ENCODE data around the gene PKIG.

Gene PKIG

DNA sequence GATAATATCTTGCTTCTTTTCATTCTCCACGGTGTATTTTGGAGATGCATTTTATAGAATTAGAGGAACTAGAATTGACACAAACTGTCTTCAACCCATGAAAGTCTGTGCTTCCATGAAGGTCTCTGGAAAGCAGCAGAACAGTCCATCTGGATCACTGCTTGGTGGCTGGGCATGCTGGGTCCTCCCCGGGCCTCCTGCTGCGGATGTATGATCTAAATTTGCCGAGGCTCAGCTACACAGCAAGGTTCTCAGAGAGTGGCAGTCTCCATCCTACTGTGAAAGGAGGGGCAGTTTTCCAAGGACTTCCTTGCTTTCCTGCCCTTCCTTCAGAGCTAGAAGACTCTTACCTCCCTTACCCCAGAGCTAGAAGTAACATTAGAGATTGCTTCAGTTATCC is 15.1 kb downstream of the PKIG start:
- no peak for DNase-seq

DNA sequence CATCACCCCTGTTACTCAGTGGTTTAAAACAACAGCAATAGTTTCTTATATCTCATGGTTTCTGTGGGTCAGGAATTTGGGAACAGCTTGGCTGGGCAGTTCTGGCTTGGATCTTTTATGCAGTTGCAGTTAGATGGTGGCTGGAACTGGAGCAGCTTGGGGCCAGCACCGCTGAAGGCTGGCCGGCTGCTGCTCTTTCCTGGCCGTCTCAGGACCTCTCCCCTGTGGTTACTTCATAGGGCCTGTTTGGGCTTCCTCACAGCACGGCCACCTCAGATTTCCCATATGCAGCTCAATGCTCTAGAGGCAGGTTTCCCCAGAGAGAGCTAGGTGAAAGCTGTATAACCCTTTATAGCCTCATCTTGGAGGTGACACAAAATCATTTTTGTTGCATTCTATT is 15.6 kb downstream of the PKIG start:
- DNase-seq = no peak

DNA sequence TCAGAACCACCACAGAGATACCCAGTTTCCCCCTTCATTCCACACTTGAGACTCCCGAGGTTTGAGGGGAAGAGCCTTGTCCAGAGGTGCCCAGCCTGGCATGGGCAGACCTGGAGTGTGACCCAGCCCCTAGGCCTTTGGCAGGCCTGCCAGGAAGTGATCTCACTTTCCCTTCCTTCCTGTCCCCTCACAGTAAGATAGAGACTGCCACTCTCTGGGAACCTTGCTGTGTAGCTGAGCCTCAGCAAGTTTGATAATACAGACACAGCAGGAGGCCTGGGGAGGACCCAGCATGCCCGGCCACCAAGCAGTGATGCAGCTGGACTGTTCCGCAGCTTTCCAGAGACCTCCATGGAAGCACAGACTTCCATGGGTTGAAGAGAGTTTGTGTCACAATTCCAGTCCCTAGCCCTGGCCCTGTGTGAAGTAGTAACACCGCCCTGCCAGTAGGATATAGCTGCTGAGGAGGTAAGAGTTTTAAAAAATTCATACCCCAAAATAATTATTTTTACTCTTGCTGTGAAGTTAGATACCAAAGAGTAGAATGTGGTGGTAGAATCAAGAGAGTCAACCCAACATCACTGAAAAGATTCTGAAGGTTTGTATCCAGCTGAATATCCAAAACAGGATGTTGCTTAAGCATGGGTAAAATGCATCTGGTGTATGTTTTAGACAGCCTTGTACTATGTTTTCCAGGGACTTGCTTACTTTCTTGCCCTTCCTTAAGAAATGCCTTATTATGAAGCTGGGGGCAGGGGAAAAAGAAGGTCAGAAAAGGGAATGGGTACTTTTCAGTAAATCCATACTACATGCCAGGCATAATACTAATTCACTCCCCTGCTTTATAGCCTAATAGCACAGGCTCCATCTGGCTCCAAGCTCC is 16.3 kb downstream of the PKIG start:
- DNase-seq = no peak

DNA sequence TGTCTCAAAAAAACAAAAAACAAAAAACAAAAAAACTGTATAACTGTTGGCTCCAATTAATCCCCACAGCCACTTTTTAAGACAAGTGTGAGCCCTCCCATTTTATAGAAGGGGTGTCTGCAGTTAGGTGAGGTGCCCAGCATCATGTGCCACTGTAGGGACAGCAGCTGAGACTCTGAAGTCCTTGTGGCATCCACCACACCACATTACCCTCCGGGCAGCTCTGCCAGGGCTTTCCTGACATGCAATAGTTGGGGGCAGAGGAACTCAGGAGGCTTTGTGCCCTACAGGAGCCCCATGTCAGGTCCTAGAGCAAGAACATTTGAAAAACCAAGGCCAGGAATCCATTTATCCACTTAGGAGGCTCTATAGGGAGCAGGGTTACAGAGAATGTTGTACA is 17.3 kb downstream of the PKIG start:
- DNase-seq = no peak

DNA sequence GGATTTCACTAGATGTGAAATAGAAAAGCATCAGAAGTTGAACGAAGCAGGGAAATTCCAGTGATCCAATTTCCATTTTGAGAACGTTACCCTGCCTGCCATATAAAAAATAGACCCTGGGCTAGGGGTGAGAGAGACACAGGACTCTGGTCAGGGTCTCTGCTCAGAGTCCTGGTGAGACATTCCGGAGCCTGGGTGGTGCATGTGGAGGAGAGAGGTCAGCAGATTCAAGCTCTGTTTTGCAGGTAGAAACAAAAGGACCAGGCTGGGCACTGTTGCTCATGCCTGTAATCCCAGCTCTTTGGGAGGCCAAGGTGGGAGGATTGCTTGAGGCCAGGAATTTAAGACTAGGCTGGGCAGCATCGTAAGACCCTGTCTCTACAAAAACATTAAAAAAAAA is 17.9 kb downstream of the PKIG start:
- DNase-seq = no peak

DNA sequence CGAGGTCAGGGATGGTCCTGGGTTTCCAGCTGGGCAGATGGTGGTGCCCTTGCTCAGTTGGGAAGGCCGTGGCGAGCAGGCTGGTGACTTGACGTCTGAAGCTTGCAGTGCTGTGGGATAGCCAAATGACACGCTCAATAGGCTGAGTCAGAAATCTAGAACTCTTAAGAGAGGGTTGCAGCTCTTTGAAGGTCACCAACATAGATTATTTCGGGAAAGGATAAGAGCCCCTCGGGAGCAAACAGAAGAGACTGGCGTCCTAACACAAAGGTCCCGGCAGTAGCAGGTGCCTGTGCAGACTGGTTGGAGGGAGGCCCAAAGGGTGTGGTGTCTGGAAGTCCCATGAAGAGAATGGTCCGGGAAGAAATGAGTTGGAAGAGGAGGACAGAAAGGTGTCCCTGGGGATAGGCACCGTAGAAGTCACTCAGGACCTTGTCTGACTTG is 18.4 kb downstream of the PKIG start:
- no peak for DNase-seq

DNA sequence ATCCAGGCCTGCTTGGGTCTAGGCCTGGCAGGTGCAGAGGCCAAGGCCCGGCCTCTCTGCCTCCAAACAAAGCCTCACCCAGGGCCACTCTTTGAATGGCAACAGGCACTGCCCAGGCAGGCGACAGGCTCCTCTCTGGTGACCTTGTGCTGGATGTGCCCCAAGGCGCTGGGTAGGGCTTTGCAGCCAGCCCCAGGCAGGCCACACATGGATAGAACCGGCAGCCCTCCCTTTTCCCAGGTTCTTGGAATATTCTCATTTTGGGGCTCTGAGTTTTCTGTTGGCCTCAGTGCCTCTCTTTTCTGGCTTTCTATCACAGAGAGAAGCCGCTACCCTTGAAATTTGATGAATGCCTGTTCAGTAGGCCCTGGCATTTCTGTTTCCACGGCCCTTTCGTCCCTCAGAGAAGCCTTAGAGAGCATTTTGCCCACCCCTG is 18.9 kb downstream of the PKIG start:
- no peak for DNase-seq

DNA sequence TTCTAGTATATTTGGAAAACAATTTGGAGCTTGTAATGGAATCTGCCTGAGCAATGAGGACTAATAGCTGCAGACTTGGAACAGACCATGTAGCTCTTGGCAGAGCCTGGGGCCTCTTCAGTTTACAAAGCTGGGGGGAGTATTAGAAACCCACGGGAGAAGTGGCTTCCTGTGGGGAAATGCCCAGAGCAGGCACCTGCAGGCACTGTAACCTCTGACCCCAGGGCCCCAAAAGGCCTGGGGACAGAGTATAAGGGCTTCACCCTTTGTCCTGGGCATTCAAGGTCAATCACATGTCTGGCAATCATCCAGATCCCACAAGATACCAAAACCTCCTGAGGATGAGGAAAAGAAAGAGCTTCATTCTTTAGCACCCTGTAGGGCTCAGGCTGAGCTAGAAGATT is 19.4 kb downstream of the PKIG start:
- no peak for DNase-seq

DNA sequence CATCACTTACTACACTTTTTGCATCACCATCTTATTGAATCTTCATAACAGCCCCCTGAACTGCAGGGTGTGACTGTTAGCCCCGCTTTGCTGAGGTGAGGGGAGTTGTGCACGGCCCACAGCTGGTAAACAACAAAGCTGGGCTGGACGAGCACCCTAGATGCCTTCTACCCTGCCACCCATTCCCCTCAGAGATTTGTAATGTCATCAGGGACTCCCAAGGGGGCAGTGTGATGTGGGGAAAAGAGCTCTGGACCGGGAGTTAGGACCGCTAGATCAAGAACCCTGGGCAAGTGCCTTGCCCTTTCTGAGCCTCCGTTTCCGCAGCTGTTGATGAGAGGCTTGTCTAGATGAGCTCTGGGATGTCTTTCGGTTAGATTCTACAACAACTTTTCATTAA is 20.9 kb downstream of the PKIG start:
- no peak for DNase-seq

DNA sequence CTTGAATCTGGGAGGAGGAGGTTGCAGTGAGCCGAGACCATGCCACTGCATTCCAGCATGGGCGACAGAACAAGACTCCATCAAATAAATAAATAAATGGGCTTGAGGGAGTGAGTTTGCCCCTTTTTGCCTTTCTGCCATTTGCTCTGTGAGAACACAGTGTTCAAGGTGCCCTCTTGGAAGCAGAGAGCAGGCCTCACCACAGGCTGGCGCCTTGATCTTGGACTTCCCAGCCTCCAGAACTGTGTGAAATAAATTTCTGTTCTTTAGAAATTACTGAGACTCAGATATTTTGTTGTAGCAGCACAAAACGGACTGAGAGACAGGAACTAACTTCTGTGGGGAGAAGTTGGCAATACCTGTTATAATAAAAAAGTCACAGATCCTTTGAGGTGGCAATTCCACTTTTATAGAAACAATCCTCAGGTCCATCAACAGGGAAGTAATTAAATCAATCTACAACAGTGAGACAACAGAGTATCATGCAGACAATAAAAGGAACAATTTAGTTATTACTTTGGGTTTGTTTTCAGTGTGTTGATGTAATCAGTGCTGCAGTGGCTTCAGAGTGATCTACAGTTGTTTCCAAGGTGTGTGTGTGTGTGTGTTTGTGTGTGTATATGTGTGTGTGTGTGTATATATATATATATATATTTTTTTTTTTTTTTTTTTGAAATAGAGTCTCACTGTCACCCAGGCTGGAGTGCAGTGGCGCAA is 24.5 kb downstream of the PKIG start:
- DNase-seq = no peak

DNA sequence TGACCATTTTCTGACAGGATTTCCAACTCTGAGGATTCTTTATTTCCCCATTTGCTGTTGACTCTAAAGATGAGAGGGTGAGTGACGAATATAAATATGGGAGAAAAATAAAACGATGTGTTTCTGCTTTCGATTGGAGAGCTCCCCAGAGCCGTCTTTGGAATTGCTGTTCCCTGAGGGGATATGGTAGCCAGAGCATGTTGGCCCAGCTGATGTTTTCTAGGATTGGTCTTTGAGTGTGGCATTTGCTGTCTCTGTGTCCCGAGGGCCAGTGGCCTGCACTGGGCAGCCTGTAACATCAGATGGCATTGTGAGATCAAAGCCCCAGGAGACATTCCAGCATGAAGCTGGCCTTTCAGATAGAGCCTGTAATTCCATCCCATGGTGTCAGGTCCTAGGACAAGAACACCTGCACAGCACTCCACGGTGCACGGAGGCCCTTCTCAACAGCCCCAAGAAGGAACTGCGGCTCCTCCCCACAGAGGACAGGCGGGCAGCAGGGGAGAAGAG is 26.7 kb downstream of the PKIG start:
- DNase-seq = no peak

DNA sequence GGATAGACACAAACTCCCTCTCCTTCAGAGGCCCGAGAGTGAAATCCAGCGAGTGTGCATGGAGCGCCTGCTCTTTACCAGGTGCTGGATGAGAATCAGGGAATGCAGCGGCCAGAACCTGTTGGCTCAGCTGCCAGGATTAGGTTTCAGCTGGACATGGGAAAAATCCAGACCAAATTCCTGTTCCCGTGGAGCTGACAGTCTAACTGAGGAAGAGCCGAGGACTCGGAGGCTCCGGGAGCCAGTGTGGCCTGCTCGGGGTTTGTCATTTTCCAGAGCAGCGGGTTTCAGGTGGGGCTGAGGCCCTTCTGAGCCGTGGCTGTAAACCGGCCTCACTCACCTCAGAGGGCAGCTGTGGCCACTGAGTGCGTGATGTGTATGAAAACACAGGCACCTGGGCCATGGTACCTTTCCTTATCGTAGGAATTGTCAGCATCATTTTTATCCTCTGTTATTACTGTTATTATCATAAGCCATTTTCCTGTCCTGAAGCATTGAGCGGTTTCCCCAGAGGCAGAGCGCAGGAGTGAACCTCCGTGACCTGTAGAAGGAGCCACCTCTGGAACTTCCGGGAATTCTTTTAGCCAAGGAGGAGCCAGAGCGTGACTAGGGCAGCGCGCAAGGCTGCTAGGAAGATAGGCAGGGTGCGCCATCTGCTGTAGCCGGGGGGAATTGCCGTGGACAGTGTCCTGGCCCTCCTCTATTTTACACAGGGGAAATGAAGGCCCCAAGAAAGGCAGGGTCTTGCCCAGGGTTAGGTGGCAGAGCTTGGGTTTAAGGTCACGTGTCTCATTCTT is 27.3 kb downstream of the PKIG start:
- peak; percentile 65 to 97 for DNase-seq

DNA sequence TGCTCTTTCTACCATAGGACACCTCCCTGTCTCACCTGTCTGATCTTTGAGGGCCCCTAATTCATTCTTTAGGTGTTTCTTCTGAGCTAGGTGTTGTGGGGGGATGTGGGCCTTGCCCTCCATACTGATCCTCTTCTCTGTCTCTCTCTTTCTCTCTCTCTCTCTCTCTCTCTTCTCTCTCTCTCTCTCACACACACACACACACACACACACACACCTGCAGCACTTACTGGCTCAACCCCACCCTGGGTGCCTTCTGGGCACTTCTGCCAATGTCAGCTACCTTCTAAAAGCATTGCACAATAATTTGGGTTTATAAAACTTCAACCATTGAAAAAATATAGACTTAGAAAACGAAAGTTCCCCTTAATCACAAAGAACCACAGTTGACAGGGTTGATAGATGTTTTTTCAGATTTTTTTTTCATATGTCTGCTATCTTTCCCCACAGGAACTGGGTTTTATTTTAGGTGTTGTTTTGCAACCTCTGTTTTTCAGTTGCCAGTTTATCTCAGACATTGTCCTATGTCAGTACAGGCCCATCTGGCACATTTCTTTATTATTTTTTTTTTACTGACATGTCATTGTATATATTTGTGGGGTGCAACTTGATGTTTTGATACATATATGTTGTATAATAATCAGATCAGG is 28.1 kb downstream of the PKIG start:
- no peak for DNase-seq

DNA sequence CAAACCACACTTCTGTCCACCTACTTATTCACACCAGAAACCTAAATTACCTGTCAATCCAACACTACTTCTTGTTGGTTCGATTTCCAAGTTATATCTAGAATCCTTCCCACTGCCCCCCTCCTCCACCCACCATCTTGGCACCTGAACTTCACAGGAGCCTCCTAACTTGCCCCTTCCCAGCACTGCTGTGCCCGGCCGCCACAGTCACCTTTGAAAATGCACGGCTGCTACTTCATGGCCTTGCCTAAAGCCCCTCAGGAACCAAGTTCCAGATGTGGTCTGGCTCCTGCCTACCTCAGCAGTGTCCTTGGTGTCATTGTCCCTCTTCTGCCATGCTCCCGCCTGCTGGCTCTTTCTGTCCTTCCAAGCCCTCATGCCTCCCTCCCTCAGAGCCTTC is 31.2 kb downstream of the PKIG start:
- DNase-seq = no peak

DNA sequence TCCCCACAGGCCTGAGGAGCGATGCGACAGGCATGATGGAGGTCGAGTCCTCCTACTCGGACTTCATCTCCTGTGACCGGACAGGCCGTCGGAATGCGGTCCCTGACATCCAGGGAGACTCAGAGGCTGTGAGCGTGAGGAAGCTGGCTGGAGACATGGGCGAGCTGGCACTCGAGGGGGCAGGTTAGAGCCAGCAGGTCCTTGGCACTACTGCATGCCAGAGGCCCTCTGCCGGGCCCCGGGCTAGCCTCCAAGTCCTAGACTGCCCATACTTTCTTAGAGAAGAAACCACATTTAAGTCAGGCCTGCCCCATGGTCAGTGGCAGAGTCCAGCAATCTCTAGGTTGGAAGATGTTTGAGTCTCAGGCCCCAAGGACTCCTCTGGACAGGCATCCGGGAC is 32.1 kb downstream of the PKIG start:
- no peak for DNase-seq

DNA sequence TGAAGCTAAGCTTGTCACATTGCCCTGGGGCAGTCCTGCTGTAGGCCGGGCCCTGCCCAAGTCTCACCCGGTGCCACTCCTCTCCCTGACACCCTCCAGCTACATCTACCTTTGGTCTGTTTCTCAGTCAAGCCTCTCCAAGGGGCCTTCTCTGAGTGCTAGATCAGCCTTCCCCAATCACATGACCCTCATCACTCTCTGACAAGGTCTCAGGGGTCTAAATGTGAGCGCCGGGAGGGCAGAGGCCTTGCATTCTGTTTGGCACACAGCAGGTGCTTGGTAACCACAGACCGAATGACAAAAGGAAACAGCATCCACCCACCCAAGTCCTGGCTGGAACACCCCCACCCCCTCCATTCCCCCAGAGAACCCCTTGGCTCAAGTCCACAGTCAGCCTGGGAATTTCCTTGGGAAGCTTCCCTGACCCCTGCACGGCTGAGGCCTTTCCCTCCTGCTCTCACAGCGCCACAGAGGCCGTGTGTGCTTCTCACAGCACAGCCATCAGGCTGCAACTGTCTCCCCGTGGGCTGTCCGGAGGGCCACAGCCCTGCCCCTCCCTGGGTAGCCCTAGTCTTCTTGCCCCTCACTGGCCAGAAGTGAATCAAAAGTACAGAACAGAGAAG is 32.9 kb downstream of the PKIG start:
- DNase-seq = peak; percentile 65 to 82

DNA sequence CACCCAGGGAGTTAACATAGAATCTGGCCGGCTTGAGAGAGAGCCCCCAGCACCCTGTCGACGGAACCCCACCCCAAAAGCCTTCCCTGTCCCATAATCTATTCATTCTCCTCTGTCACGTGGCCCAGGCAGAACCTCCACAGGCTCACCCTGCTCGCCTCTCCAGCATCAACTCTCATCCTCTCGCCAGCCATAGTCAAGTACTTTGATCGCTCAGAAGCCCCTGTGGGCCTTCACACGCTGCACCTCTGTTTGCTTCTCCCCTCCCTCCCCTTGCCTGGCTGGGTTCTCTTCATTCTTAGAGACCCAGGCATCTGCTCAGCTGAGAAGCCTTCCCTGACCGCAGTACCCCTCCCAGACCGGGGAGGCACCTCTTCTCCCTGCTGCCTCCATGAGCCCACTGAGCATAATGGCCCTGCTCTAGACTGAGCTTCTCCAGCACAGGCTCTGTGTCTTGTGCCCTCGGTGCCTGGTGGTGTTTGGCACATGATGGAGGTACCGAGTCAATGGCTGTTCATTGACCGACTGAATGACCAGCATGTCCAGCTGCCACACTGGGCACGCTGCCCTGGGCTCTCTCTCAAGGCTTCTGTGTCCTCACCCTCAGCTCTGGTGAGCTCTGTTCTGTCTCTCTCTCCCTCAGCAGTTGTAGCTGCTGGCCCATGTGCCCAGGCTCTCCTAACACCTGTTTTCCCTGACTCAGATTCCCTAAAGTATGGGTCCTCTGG is 33.7 kb downstream of the PKIG start:
- no peak for DNase-seq

DNA sequence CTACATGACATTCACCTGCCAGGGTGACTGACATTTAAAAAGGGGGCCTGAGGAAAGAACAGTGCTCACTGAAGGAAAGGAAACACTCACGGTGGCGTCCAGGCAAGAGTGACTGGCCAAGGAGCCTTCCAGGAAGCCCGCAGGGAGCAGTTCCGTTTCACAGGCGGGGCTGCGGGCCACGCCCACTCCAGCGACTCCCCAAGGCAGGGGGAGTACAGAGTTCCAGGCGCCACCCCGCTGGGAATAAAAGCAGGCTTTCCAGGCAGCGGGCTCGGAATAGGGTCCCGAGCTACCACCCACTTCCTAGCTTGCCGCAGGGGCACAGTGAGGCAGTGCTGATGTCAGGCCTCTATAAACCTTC is 34.2 kb downstream of the PKIG start:
- no peak for DNase-seq

DNA sequence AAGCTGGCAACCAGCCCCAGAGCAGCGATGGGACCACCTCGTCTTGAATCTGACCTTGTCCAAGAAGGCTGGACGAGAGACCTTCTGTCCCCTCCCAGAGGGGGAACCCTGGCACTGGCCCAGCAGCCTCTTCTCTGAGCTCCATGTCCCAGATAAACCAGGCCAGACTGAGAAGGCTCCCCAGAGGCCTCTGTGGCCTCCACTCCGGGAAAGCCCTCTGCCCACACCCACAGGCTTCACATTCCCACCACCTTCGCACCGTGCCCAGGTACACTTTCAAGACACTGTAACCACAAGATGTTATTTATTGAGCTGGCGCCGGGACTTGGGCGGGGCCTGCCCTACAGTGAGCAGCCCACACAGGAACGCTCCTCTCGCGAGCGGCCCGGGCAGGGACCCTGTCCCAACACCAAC is 35.9 kb downstream of the PKIG start:
- DNase-seq = no peak

DNA sequence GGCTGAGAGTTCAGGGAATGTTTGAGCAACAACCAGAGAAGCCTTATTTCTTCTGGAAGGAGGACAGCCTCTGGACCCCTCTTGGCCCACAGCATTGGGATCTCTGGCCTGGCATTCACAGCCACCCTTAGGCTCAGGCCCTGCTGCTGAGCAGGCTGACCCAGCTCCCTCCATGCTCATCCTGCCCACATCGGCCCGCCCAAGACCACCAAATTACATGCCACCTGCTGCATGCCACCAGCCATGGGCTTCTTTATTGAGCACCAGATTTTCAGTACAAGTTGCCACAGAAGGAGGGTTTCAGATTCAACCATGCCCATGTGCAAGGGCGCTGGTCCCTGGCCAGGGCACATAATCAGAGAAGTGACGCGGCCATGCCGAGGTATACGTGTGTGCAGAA is 36.9 kb downstream of the PKIG start:
- no peak for DNase-seq

DNA sequence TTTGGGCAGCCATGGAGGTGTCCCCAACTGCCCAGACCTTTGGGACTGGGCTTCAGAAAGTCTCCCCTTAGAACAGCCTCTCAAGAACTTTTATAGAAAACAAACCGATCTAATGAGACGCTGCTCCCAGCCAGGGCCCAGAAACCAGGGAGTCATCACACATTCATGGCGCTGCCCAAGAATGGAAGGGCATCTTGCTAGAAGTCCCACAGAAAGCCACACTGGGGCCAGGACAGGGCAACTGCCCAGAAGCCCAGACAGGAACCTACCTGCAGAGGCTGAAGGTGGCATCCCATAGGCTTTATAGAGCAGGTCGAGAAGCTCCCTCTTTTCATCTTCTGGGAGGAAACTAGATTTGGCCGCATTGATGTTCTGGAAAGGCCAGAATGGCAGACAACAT is 37.7 kb downstream of the PKIG start:
- DNase-seq = no peak

DNA sequence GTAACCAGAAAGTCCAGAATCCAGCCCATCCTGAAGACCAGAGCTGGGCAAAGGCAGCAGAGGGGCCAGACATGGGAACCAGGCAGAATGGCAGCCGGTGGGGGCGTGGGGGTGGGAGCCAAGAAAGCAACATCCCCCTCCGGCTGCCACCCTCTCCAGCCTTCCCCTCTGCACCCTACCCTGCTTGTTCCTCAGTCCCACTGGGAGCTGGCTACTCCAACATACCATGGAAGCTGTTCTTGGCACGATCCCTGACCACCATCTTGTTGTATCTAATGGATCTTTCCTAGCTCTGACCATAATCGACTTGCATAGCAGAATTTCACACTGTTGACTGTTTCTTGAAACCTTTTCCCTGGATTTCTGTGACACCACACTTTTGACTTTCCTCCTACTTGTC is 38.9 kb downstream of the PKIG start:
- DNase-seq = no peak

All from inflammatory macrophage treated with lipopolysaccharide for 1 hour (primary cell).